HUES64 (cell line): Measurements from ENCODE around the gene ARL13B.

ENCODE experiments used
- H3K27ac ChIP-seq: 2 replicates; pipeline ENCODE4 v1.7.0; 2013; ENCODE audit warnings: low read depth, low read length, inconsistent platforms
- H3K27me3 ChIP-seq: 2 replicates; pipeline ENCODE4 v1.6.1; 2013; ENCODE audit warnings: mild to moderate bottlenecking, low read length; ENCODE audit not compliant: insufficient read depth
- H3K36me3 ChIP-seq: 2 replicates; pipeline ENCODE4 v1.6.1; 2013; ENCODE audit warnings: mild to moderate bottlenecking, low read length; ENCODE audit not compliant: insufficient read depth
- H3K4me1 ChIP-seq: 2 replicates; pipeline ENCODE4 v1.6.1; 2013; ENCODE audit warnings: mild to moderate bottlenecking, low read length, moderate library complexity; ENCODE audit not compliant: insufficient read depth
- H3K4me3 ChIP-seq: 2 replicates; pipeline ENCODE4 v1.5.1; 2013; ENCODE audit warnings: mild to moderate bottlenecking, low read length, moderate library complexity
- H3K9ac ChIP-seq: 2 replicates; pipeline ENCODE4 v1.6.1; 2013; ENCODE audit warnings: mild to moderate bottlenecking, low read depth, low read length
- H3K9me3 ChIP-seq: 2 replicates; pipeline ENCODE4 v1.6.1; 2013; ENCODE audit warnings: low read depth, low read length; ENCODE audit not compliant: insufficient read depth
- WGBS: fragments of 150-250, 120-280 bp; methylation state at CpG from one replicate; pipeline ENCODE4 v1.1.7; 2013; ENCODE audit warnings: missing lambda C conversion rate; 5-methylcytosine and 5-hydroxymethylcytosine counted together

The ARL13B gene

DNA sequence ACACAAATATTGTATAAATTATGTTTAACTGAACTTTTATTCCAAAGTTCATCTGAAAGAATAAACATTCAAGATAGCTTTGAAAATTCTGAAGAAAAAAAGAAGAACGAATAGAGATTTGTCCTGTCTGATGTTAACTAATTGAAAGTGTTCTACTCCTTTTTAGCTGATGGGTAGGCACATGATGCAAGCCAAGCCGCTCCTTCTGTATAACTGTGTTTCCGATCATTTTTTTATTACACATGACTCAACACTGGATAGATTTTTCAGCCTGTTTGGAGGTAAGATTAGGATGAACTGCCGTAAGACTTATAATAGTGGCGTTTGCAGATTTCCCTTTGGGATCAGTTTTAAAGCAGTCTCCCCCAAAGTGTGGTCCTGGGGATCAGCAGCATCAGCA is 101.9 kb downstream of the ARL13B start:
- H3K27ac ChIP-seq = no peak overlapping the region
- H3K4me3 ChIP-seq = no peak overlapping the region
- 96% methylated on average over 5 of the region's 5 CpGs for WGBS
- H3K27me3 ChIP-seq = no peaks in the 10 kb centered on the region
- no peak overlapping the region for H3K9ac ChIP-seq
- H3K36me3 ChIP-seq = peaks cover 12% of the 10 kb centered on the region; the same call in 1 of the 2 replicates
- no peaks in the 10 kb centered on the region for H3K9me3 ChIP-seq
- H3K4me1 ChIP-seq = 0 out of 2 replicates have a peak, but pooled peaks cover 5% of the 10 kb centered on the region

DNA sequence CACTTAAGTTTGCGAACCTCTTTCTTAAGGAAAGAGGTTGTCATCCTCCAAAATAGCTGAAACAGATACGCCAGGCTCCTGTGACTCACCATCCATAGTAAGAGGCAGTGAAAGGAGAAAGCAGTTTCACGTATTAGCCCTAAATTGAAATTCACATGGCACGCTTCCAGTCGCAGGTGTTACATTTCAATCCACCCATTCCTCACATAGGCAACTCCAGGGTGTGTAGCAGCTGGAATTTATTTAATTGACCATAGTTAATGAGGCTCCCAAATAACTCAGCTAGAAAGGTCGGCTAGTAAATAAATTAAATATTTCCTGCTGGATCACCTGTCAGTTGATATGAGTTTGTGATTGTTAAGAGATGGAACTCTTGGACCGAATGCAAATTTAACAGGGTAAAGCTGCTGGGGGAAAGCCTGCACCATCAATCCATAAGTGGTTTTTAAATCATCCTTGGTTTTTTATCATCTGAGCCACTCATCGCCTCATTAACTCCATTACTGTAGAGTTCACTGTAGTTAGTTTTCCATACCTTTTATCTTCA is 102.5 kb downstream of the ARL13B start:
- H3K4me3 ChIP-seq = no peak overlapping the region
- no peaks in the 10 kb centered on the region for H3K9me3 ChIP-seq
- H3K27me3 ChIP-seq = no peaks in the 10 kb centered on the region
- 0 out of 2 replicates have a peak, but pooled peaks cover 5% of the 10 kb centered on the region for H3K4me1 ChIP-seq
- H3K9ac ChIP-seq = no peak overlapping the region
- H3K36me3 ChIP-seq = peaks cover 14% of the 10 kb centered on the region; the same call in 1 of the 2 replicates
- WGBS = 92% methylated on average over 8 of the region's 8 CpGs
- no peak overlapping the region for H3K27ac ChIP-seq

DNA sequence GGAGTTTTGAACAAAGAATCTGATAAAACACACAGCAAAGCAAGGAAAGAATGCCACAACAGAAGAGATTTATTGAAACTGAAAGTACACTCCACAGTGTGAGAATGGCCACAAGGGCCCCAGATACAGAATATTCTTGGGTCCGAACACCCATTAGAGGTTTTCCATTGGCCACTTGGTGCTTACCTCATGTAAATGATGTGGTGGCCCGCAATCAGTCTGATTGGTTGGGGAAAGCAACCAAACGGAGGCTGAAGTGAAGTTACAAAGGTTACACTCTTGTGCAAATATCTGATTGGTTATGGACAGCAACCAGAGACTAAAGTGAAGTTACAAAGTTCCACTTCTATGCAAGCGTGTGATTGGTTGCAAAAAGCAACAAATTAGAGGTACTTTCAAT is 103.3 kb downstream of the ARL13B start:
- Histone ChIP-seq H3K27ac (no peak overlapping the region), H3K9me3 (no peaks in the 10 kb centered on the region), H3K9ac (no peak overlapping the region), H3K4me1 (0 out of 2 replicates have a peak, but pooled peaks cover 5% of the 10 kb centered on the region), H3K4me3 (no peak overlapping the region), H3K36me3 (peaks cover 14% of the 10 kb centered on the region; the same call in 1 of the 2 replicates), H3K27me3 (no peaks in the 10 kb centered on the region)
- 94% methylated on average over 4 of the region's 4 CpGs for WGBS

DNA sequence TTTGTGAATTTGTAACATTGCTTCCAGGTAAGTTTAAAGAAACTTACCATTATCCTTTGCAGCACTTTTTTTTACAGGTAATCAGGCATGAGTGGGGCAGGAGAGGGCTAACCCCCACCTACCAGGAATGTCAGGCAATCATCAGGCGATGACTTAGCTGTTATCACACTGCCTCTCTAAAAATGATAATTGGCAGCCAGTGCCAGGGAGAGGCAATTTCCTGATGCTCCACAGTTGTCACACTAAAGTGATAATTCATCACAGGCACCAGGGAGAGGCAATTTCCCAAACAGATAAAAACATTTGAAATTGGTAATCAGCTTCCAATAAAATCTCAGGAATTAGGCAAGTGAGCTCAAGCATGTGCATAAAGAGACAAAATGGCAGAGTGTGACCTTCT is 109.2 kb downstream of the ARL13B start:
- Histone ChIP-seq H3K27ac (no peak overlapping the region), H3K36me3 (peaks cover 13% of the 10 kb centered on the region; the same call in 1 of the 2 replicates), H3K4me3 (no peak overlapping the region), H3K9me3 (no peaks in the 10 kb centered on the region), H3K27me3 (no peaks in the 10 kb centered on the region), H3K9ac (no peak overlapping the region), H3K4me1 (no peaks in the 10 kb centered on the region)
- WGBS = 89% methylated on average over 1 of the region's 1 CpG

DNA sequence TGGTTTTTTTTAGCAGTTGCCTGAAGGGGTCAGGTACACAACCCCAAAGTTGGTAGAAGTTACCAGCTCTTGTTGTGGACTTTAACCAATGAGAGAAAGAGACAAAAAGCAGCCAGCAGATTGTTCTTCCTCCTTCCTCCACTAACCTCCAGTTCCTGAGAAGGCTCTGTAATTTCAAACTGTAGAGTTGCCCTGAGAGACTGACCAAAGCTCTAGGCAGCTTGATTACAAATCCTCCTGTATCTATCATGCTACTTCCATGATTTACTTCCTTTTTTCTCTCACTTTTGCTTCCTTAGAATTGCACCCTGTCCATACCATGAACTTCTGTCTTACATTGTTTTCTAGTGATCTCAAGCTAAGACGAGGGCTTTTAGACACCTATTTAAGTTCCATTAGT is 112.1 kb downstream of the ARL13B start:
- no peaks in the 10 kb centered on the region for H3K9me3 ChIP-seq
- 100% methylated on average over 1 of the region's 1 CpG for WGBS
- H3K4me3 ChIP-seq = no peak overlapping the region
- H3K27me3 ChIP-seq = no peaks in the 10 kb centered on the region
- H3K4me1 ChIP-seq = no peaks in the 10 kb centered on the region
- H3K9ac ChIP-seq = no peak overlapping the region
- H3K36me3 ChIP-seq = peaks cover 20% of the 10 kb centered on the region
- H3K27ac ChIP-seq = no peak overlapping the region

DNA sequence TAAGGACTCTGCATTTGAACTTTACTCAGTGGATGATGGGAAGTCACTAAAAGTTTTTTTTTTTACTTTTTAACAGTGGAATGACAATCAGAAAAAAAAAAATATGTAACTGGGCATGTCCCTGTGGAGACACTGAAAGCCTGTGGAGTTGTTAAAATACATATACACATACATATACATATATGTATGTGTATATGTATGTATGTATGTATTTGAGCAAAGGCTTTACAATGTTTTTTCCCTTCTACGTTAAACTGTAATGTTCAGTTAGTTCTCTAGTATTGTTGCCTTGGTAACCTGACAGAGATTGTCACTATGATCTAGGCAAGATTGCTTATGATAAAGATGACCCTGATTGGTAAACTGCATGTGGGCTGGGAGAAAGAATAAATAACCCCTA is 113.2 kb downstream of the ARL13B start:
- no peaks in the 10 kb centered on the region for H3K9me3 ChIP-seq
- H3K4me3 ChIP-seq = no peak overlapping the region
- 97% methylated on average over 1 of the region's 1 CpG for WGBS
- H3K27me3 ChIP-seq = no peaks in the 10 kb centered on the region
- no peak overlapping the region for H3K9ac ChIP-seq
- H3K36me3 ChIP-seq = peaks cover 23% of the 10 kb centered on the region
- no peaks in the 10 kb centered on the region for H3K4me1 ChIP-seq
- H3K27ac ChIP-seq = no peak overlapping the region

DNA sequence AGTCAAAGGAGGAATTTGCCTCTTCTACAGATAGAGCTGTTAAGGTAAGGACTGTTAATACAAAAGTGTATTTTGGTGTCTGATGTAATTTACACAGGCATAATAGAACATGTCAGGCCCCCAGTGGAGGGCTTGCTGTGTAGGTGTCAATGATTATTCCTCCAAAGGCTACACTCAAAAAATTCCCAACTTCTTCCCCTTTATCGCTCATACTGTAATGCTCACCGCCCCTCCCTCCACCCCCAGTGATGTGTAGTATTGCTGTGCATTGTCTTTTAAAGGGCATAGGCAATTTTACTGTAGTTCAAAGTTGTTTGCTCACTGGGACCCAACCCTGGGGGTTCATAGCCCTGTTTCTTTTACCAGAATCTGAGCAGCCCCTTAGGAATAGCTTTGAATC is 115.2 kb downstream of the ARL13B start:
- Histone ChIP-seq H3K27me3 (no peaks in the 10 kb centered on the region), H3K4me3 (no peak overlapping the region), H3K36me3 (peaks cover 23% of the 10 kb centered on the region), H3K4me1 (no peaks in the 10 kb centered on the region), H3K9me3 (no peaks in the 10 kb centered on the region), H3K9ac (no peak overlapping the region), H3K27ac (no peak overlapping the region)
- no CpG with 5 or more reads among the region's 2 CpGs for WGBS

DNA sequence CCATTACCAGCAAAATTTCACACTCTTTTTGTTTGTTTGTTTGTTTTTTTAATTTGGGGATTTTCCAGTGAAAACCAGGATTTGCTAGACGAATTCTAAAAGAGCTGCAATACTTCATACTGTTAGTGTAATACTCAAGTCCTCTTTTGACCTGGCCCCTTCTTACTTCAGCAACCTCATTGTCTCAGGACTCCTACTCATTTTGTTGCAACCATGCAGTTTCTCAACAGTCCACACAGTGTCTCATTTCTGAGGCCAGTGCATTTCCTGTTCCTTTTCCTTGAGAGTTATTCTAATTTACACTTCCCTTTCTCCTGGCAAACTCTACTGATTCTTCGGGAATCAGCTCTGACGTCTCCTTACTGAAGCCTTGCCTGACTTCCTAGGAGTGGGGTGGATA is 118.5 kb downstream of the ARL13B start:
- H3K9me3 ChIP-seq = no peaks in the 10 kb centered on the region
- H3K27me3 ChIP-seq = no peaks in the 10 kb centered on the region
- H3K4me1 ChIP-seq = no peaks in the 10 kb centered on the region
- no peak overlapping the region; the same call in 1 of the 2 replicates for H3K27ac ChIP-seq
- H3K36me3 ChIP-seq = peaks cover 23% of the 10 kb centered on the region
- no peak overlapping the region for H3K9ac ChIP-seq
- 93% methylated on average over 3 of the region's 3 CpGs for WGBS
- H3K4me3 ChIP-seq = no peak overlapping the region

DNA sequence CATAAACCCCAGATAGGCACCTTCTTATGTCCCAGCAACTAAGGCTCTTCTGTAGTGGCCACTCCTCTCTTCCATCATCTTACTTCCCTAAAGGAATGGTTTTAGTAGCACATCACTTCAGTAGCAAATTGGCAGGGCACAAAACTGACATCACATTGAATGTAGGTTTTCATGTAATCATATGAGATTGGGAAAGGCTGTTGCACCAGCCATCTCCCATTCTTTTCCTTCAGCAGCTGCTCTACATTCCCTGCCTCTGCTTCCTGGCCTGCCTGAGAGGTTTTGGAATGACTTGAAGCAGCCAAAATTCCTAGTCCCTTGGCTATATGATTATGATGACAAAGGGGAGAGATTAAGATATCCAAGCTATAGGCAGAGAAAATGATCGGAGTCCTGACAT is 119.4 kb downstream of the ARL13B start:
- WGBS = 100% methylated on average over 1 of the region's 1 CpG

DNA sequence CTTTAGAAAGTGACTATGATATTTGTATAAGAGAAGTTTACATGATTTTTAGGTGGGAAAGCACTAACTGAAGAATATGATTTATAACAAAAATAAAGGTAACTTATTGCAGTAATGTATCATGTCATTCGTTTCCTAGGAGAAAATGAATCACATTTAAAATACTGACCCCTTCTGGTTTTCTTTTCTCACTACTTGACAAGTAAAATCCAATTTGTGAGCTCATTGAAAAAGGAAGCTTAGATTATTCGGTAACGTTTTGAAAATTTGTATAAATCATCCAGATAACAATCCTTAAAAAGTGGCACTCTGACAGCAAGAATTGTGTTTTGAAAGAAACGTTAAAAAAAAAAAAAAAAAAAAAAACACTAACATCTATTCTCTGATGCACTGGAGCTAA is 121.9 kb downstream of the ARL13B start:
- H3K27ac ChIP-seq = no peak overlapping the region
- no peak overlapping the region for H3K9ac ChIP-seq
- no peaks in the 10 kb centered on the region for H3K4me1 ChIP-seq
- no peaks in the 10 kb centered on the region for H3K27me3 ChIP-seq
- 0 out of 2 replicates have a peak, but pooled peaks cover 6% of the 10 kb centered on the region for H3K36me3 ChIP-seq
- H3K9me3 ChIP-seq = no peaks in the 10 kb centered on the region
- H3K4me3 ChIP-seq = no peak overlapping the region
- WGBS = 100% methylated on average over 2 of the region's 4 CpGs

More for the DNA sequence above, 119.4 kb downstream of the ARL13B start:
- no peaks in the 10 kb centered on the region for H3K9me3 ChIP-seq
- no peak overlapping the region for H3K27ac ChIP-seq
- H3K9ac ChIP-seq = no peak overlapping the region
- peaks cover 23% of the 10 kb centered on the region for H3K36me3 ChIP-seq
- no peaks in the 10 kb centered on the region for H3K27me3 ChIP-seq
- H3K4me1 ChIP-seq = no peaks in the 10 kb centered on the region
- no peak overlapping the region for H3K4me3 ChIP-seq
